ENCODE results near the gene TACC2. TPM values are rescaled to one million over a fixed set of nuclear protein-coding genes. Genes with fewer than 3 reads are reported as not detected.

Gene TACC2
- total RNA-seq, 5 donors from 2014 or later (not counting 1 experiment from before 2014, with no cell fraction given) = 0.46 to 0.70 (median 0.60) TPM; not detected in 2

DNA sequence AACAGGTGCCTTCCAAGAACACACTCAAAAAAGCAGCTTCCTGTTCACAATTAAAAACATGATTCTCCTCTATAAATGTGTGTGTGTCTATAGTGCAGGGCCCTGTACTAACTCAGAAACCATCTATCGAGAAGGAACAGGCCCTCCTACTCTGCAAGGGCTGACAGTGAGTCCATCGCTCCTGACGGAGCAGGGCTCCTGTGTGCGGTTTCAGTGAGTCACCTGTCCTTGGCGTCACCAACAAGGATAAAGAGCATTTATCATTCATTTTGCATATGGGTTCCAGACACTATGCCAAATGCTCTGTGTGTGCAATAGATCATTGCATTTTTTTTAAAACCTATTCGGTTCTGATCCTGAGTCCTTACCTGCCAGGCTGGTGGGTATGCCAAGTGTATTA lies 63.7 kb downstream of the TACC2 start:
- H3K27me3 ChIP-seq (replicated peaks in 1 of 2; ENCODE audit: control insufficient read depth in 2 of 2, extremely low read depth in 1 of 2, insufficient read depth in 2 of 2, low read length in 1 of 2) = peaks cover 0 to 14% of the 10 kb centered on the region in 2 experiments
- 90% methylated on average over 3 of the region's 6 CpGs for WGBS (ENCODE audit: insufficient coverage)
- H3K4me1 ChIP-seq (ENCODE audit: control insufficient read depth in 1 of 2, extremely low read depth in 1 of 2, insufficient read depth in 2 of 2, low read length in 2 of 2) = no peaks in the 10 kb centered on the region
- no peaks in the 10 kb centered on the region for H3K9me3 ChIP-seq
- no peak for ATAC-seq (replicated peaks in 1 of 4)
- Mint-ChIP-seq H3K4me3 (no peak overlapping the region), H3K27ac (no peak overlapping the region), H3K4me1 (no peaks in the 10 kb centered on the region), H3K9me3 (no peaks in the 10 kb centered on the region), H3K27me3 (peaks cover 4 to 8% of the 10 kb centered on the region in 2 donors), H3K36me3 (no peaks in the 10 kb centered on the region)
- DNase-seq = no peak
- no peak overlapping the region for H3K27ac ChIP-seq (ENCODE audit: low read length)
- POLR2A ChIA-PET = no interaction called here
- H3K36me3 ChIP-seq (ENCODE audit: control insufficient read depth in 2 of 2, extremely low read depth in 1 of 2, insufficient read depth in 1 of 2, low read length in 1 of 2) = no peaks in the 10 kb centered on the region
- H3K4me3 ChIP-seq (ENCODE audit: control insufficient read depth in 1 of 2, extremely low read depth in 1 of 2, low read length in 1 of 2) = no peak overlapping the region
- CTCF ChIA-PET = no interaction called here

DNA sequence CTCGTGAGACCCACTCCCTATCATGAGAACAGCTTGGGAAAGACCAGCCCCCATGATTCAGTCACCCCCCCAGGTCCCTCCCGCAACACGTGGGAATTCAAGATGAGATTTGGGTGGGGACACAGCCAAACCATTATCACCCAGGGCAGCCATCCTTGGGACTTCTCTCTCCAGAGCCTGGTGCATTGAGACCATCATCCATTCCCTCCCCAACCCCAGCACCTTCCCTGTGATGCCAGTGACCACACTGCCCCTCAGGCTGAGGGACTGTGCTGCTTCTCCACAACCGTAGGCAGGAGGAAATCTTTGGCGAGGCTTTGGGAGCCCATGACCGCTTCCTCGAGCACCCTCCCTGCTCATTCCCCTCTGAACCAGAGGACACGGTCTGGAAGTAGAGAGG lies 64.4 kb downstream of the TACC2 start:
- ATAC-seq (replicated peaks in 1 of 4) = no peak
- no peaks in the 10 kb centered on the region for H3K36me3 Mint-ChIP-seq
- H3K4me3 Mint-ChIP-seq = no peak overlapping the region
- Histone ChIP-seq H3K27ac (ENCODE audit: low read length) (no peak overlapping the region), H3K4me1 (ENCODE audit: control insufficient read depth in 1 of 2, extremely low read depth in 1 of 2, insufficient read depth in 2 of 2, low read length in 2 of 2) (no peaks in the 10 kb centered on the region), H3K4me3 (ENCODE audit: control insufficient read depth in 1 of 2, extremely low read depth in 1 of 2, low read length in 1 of 2) (no peak overlapping the region), H3K27me3 (replicated peaks in 1 of 2; ENCODE audit: control insufficient read depth in 2 of 2, extremely low read depth in 1 of 2, insufficient read depth in 2 of 2, low read length in 1 of 2) (peaks cover 0 to 14% of the 10 kb centered on the region in 2 experiments), H3K36me3 (ENCODE audit: control insufficient read depth in 2 of 2, extremely low read depth in 1 of 2, insufficient read depth in 1 of 2, low read length in 1 of 2) (no peaks in the 10 kb centered on the region), H3K9me3 (no peaks in the 10 kb centered on the region)
- POLR2A ChIA-PET = no interaction called here
- no peak overlapping the region for H3K27ac Mint-ChIP-seq
- DNase-seq = no peak
- no peaks in the 10 kb centered on the region for H3K9me3 Mint-ChIP-seq
- CTCF ChIA-PET = no interaction called here
- WGBS (ENCODE audit: insufficient coverage) = 77% methylated on average over 4 of the region's 8 CpGs
- H3K4me1 Mint-ChIP-seq = no peaks in the 10 kb centered on the region
- peaks cover 4 to 7% of the 10 kb centered on the region in 2 donors for H3K27me3 Mint-ChIP-seq

GRCh38 chr10:122054048-122055025 lies 65.4 kb downstream of the TACC2 start:
- no peaks in the 10 kb centered on the region for H3K36me3 ChIP-seq (ENCODE audit: control insufficient read depth in 2 of 2, extremely low read depth in 1 of 2, insufficient read depth in 1 of 2, low read length in 1 of 2)
- no peak for DNase-seq
- ChIA-PET CTCF (no interaction called here), POLR2A (interaction anchor here in 1 of 2 donors (0.6 kb wide), 1 partner anchor 411 kb away, joined by 5 read pairs; no protein-coding TSS in a partner anchor)
- no peaks in the 10 kb centered on the region for H3K9me3 ChIP-seq
- WGBS (ENCODE audit: insufficient coverage) = 38% methylated on average over 11 of the region's 15 CpGs
- Mint-ChIP-seq H3K4me3 (no peak overlapping the region), H3K36me3 (no peaks in the 10 kb centered on the region), H3K4me1 (no peaks in the 10 kb centered on the region), H3K27ac (no peak overlapping the region), H3K27me3 (peaks cover 2 to 7% of the 10 kb centered on the region in 2 donors), H3K9me3 (no peaks in the 10 kb centered on the region)
- no peak overlapping the region for H3K4me3 ChIP-seq (ENCODE audit: control insufficient read depth in 1 of 2, extremely low read depth in 1 of 2, low read length in 1 of 2)
- no peak overlapping the region for H3K27ac ChIP-seq (ENCODE audit: low read length)
- ATAC-seq (replicated peaks in 1 of 4) = no peak
- peaks cover 0 to 14% of the 10 kb centered on the region in 2 experiments for H3K27me3 ChIP-seq (replicated peaks in 1 of 2; ENCODE audit: control insufficient read depth in 2 of 2, extremely low read depth in 1 of 2, insufficient read depth in 2 of 2, low read length in 1 of 2)
- no peaks in the 10 kb centered on the region for H3K4me1 ChIP-seq (ENCODE audit: control insufficient read depth in 1 of 2, extremely low read depth in 1 of 2, insufficient read depth in 2 of 2, low read length in 2 of 2)

- Histone ChIP-seq H3K9me3 (no peaks in the 10 kb centered on the region), H3K27me3 (replicated peaks in 1 of 2; ENCODE audit: control insufficient read depth in 2 of 2, extremely low read depth in 1 of 2, insufficient read depth in 2 of 2, low read length in 1 of 2) (peaks cover 0 to 14% of the 10 kb centered on the region in 2 experiments), H3K4me3 (ENCODE audit: control insufficient read depth in 1 of 2, extremely low read depth in 1 of 2, low read length in 1 of 2) (no peak overlapping the region), H3K36me3 (ENCODE audit: control insufficient read depth in 2 of 2, extremely low read depth in 1 of 2, insufficient read depth in 1 of 2, low read length in 1 of 2) (no peaks in the 10 kb centered on the region), H3K4me1 (ENCODE audit: control insufficient read depth in 1 of 2, extremely low read depth in 1 of 2, insufficient read depth in 2 of 2, low read length in 2 of 2) (no peaks in the 10 kb centered on the region), H3K27ac (ENCODE audit: low read length) (no peak overlapping the region)
- Mint-ChIP-seq H3K4me1 (no peaks in the 10 kb centered on the region), H3K27ac (no peak overlapping the region), H3K27me3 (peaks cover 5 to 7% of the 10 kb centered on the region in 2 donors), H3K9me3 (no peaks in the 10 kb centered on the region), H3K4me3 (no peak overlapping the region), H3K36me3 (no peaks in the 10 kb centered on the region)
- ChIA-PET POLR2A (no interaction called here), CTCF (no interaction called here)
- DNase-seq (no peak), ATAC-seq (replicated peaks in 1 of 4) (no peak)
- WGBS (ENCODE audit: insufficient coverage) = 85% methylated on average over 4 of the region's 5 CpGs
Measured at GRCh38 chr10:122055252-122055651, 66.3 kb downstream of the TACC2 start.

DNA sequence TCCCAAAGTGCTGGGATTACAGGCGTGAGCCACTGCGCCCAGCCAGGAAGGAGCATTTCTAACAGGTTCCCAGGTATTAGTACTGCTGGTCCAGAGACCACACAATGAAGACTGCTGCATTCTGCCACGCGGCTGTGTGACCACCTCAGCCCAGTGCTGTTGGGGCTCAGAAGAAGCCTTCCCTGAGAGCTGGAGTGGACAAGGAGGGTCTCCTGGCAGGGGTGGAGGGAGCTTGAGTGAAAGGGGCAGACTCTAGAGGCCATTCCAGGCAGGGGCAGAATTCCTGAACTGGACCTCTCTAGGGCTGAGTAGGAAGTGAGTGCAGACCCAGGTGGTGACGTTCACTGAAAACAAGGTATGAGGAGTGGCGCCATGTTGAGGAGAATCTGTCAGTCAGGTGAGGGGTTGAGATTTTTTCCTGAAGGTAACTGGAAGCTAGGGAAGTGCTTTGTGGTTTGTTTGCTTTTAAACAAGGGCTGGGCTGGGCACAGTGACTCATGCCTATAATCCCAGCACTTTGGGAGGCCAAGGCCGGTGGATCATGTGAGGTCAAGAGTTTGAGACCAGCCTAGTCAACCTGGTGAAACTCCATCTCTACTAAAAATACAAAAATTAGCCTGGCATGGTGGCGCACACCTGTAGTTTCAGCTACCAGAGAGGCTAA lies 67.6 kb downstream of the TACC2 start:
- H3K9me3 ChIP-seq = no peaks in the 10 kb centered on the region
- 93% methylated on average over 6 of the region's 8 CpGs for WGBS (ENCODE audit: insufficient coverage)
- no peaks in the 10 kb centered on the region for H3K4me1 ChIP-seq (ENCODE audit: control insufficient read depth in 1 of 2, extremely low read depth in 1 of 2, insufficient read depth in 2 of 2, low read length in 2 of 2)
- CTCF ChIA-PET = no interaction called here
- H3K36me3 ChIP-seq (ENCODE audit: control insufficient read depth in 2 of 2, extremely low read depth in 1 of 2, insufficient read depth in 1 of 2, low read length in 1 of 2) = no peaks in the 10 kb centered on the region
- Mint-ChIP-seq H3K27me3 (peaks cover 5 to 7% of the 10 kb centered on the region in 2 donors), H3K9me3 (no peaks in the 10 kb centered on the region), H3K36me3 (no peaks in the 10 kb centered on the region), H3K27ac (no peak overlapping the region), H3K4me3 (no peak overlapping the region), H3K4me1 (no peaks in the 10 kb centered on the region)
- POLR2A ChIA-PET = no interaction called here
- H3K4me3 ChIP-seq (ENCODE audit: control insufficient read depth in 1 of 2, extremely low read depth in 1 of 2, low read length in 1 of 2) = no peak overlapping the region
- peaks cover 0 to 17% of the 10 kb centered on the region in 2 experiments for H3K27me3 ChIP-seq (replicated peaks in 1 of 2; ENCODE audit: control insufficient read depth in 2 of 2, extremely low read depth in 1 of 2, insufficient read depth in 2 of 2, low read length in 1 of 2)
- no peak overlapping the region for H3K27ac ChIP-seq (ENCODE audit: low read length)
- DNase-seq = no peak
- ATAC-seq (replicated peaks in 1 of 4) = no peak

DNA sequence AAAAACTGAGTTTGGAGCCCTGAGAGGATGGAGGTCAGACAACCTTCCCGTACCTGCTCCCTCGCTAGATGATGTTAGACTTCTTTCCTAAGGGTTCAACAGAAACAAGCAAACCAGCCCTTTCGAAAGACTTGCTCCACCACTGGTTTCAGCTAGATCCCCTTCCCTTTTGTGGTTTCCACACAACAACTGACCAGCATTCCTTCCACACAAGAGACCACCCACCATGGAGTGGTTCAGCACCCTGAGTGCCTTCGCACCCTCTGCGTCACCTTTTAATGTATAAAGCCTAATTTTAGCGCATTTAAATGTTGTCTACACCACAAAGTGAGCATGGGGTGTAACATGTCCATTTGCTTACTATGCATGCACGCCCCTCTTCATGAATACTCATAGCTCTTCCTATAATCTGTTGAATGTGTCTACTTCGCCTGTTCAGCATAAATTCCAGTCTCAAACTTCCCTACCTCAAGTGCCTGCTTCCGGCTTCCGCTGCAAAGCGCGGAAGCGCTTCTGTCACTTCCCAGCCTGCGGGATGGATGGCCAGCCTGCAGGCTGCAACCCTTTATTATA lies 69.0 kb downstream of the TACC2 start:
- Histone ChIP-seq H3K9me3 (no peaks in the 10 kb centered on the region), H3K4me1 (ENCODE audit: control insufficient read depth in 1 of 2, extremely low read depth in 1 of 2, insufficient read depth in 2 of 2, low read length in 2 of 2) (no peaks in the 10 kb centered on the region), H3K27ac (ENCODE audit: low read length) (no peak overlapping the region), H3K36me3 (ENCODE audit: control insufficient read depth in 2 of 2, extremely low read depth in 1 of 2, insufficient read depth in 1 of 2, low read length in 1 of 2) (no peaks in the 10 kb centered on the region), H3K27me3 (replicated peaks in 1 of 2; ENCODE audit: control insufficient read depth in 2 of 2, extremely low read depth in 1 of 2, insufficient read depth in 2 of 2, low read length in 1 of 2) (peaks cover 0 to 17% of the 10 kb centered on the region in 2 experiments), H3K4me3 (ENCODE audit: control insufficient read depth in 1 of 2, extremely low read depth in 1 of 2, low read length in 1 of 2) (no peak overlapping the region)
- H3K27ac Mint-ChIP-seq = no peak overlapping the region
- peaks cover 5 to 6% of the 10 kb centered on the region in 2 donors for H3K27me3 Mint-ChIP-seq
- H3K9me3 Mint-ChIP-seq = no peaks in the 10 kb centered on the region
- CTCF ChIA-PET = no interaction called here
- DNase-seq (no peak), ATAC-seq (replicated peaks in 1 of 4) (no peak)
- POLR2A ChIA-PET = no interaction called here
- H3K4me1 Mint-ChIP-seq = no peaks in the 10 kb centered on the region
- no peaks in the 10 kb centered on the region for H3K36me3 Mint-ChIP-seq
- 50% methylated on average over 2 of the region's 14 CpGs for WGBS (ENCODE audit: insufficient coverage)
- H3K4me3 Mint-ChIP-seq = no peak overlapping the region
